ENCODE measurements around the gene ABCC11. TPM values are rescaled to one million over a fixed set of nuclear protein-coding genes. Genes with fewer than 3 reads are reported as not detected.
"Not testable (repeated sequence)": the region's sequence is repeated elsewhere in the genome, so short reads cannot be mapped to it uniquely, and the experiment has no call there.

ABCC11 gene
- total RNA-seq, 2 donors from 2014 or later = not detected

DNA sequence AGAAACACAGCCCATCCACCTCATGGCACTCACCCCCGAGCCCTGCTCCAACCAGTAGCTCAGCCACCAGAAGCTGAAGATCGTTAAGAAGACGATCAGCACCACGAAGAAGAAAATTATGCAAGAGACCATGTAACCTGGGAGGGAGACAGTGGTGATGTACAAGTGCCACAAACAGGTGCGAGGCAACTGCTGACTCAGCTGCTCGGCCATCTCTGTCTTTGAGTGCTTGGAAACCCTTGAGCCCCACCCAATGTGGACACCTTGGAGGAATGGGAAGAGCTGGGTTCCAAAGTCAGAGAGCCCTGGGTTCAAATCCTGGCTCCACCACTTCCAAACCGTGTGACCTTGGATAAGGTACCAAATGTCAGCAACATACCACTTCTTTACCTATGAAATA lies 53.5 kb downstream of the ABCC11 start:
- Histone ChIP-seq H3K27ac (no peak overlapping the region), H3K36me3 (no peaks in the 10 kb centered on the region), H3K4me1 (no peaks in the 10 kb centered on the region), H3K9me3 (no peaks in the 10 kb centered on the region), H3K27me3 (no peaks in the 10 kb centered on the region), H3K9ac (ENCODE audit: low read depth in 2 of 2, low read length in 2 of 2) (no peak overlapping the region), H3K4me3 (no peak overlapping the region)
- DNase-seq = no peak
- TF ChIP-seq, protein P1, sequence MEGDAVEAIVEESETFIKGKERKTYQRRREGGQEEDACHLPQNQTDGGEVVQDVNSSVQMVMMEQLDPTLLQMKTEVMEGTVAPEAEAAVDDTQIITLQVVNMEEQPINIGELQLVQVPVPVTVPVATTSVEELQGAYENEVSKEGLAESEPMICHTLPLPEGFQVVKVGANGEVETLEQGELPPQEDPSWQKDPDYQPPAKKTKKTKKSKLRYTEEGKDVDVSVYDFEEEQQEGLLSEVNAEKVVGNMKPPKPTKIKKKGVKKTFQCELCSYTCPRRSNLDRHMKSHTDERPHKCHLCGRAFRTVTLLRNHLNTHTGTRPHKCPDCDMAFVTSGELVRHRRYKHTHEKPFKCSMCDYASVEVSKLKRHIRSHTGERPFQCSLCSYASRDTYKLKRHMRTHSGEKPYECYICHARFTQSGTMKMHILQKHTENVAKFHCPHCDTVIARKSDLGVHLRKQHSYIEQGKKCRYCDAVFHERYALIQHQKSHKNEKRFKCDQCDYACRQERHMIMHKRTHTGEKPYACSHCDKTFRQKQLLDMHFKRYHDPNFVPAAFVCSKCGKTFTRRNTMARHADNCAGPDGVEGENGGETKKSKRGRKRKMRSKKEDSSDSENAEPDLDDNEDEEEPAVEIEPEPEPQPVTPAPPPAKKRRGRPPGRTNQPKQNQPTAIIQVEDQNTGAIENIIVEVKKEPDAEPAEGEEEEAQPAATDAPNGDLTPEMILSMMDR (IDR thresholded peaks at IDR 0.05) = no peak
- intact Hi-C loops (cut with DNase I) = no loop called here

DNA sequence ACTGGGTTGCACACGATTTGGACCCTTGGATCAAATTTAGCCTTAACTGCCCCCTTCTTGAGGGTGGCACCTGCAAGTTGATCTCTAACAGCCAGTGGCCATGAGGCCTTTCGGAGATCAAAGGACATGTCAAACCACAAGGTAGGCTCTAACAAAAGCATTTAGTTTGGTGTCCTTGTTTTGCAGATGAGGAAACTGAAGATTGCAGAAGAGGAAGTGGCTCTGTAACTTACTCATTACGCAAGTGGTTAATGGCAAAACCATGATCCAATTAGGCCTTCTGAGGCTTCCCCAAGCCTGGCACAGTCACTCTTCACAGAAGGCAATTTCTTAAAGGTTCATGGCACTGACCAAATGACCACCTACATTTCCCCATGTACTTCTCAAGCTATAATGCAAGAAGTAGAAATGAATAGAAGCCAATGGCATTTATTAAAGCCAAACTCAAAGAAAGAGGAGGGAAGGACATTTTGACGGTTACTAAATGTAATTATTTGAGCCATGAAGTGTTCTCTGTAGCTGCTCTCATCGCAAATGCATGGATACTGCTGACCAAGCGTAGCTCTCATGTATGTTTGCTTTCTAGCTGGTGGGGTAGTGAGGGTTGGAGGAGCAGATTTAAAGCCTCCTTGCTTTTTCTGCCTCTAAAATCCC lies 58.8 kb downstream of the ABCC11 start:
- intact Hi-C loops (cut with DNase I) = no loop called here

DNA sequence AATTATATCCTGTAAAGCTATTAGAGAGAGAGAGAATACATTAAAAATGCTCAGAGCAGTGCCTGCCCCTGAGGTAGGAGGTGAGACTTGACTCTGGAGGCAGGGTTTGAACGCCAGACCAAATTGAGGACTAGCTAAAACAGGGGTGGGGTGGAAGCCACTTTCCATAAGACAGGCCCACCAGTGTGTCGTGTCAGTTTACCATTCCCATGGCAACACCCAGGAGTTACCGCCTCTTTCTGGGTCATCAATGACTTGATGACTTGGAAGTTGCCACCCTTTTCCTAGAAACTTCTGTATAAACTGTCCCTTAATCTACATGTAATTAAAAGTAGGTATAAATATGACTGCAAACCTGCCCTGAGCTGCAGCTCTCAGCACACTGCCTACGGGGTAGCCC lies 59.6 kb downstream of the ABCC11 start:
- H3K36me3 ChIP-seq = no peaks in the 10 kb centered on the region
- DNase-seq = no peak

More for the DNA sequence above, 58.8 kb downstream of the ABCC11 start:
- TF ChIP-seq, protein P1 (IDR thresholded peaks at IDR 0.05) = no peak
- Histone ChIP-seq H3K27ac (no peak overlapping the region), H3K9me3 (no peaks in the 10 kb centered on the region), H3K27me3 (no peaks in the 10 kb centered on the region), H3K9ac (ENCODE audit: low read depth in 2 of 2, low read length in 2 of 2) (no peak overlapping the region), H3K4me3 (no peak overlapping the region), H3K4me1 (no peaks in the 10 kb centered on the region), H3K36me3 (no peaks in the 10 kb centered on the region)
- DNase-seq = no peak

DNA sequence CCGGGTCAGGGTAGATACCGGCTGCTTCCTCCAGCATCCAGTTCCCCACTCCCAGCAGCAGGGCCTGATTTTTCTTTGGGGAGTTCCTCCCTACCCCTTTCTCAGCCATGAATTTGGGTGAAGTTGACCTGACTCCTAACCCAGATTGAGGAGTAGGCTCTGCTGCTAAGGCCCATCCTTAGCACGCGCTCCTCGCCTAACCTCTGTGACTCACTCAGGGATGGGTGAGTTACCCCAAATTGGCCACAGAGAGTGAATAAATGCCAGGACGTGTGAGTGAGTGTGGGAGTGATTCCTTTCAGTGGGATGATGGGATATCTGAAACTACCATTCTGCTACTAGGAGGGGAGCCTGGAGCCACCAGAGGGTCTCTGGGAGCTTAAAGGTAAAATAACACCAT lies 62.7 kb downstream of the ABCC11 start:
- intact Hi-C loops (cut with DNase I) = no loop called here
- Histone ChIP-seq H3K27me3 (no peaks in the 10 kb centered on the region), H3K9me3 (no peaks in the 10 kb centered on the region), H3K9ac (ENCODE audit: low read depth in 2 of 2, low read length in 2 of 2) (no peak overlapping the region), H3K4me3 (no peak overlapping the region), H3K4me1 (no peaks in the 10 kb centered on the region), H3K27ac (no peak overlapping the region), H3K36me3 (no peaks in the 10 kb centered on the region)
- no peak for DNase-seq
- TF ChIP-seq, protein P1 (IDR thresholded peaks at IDR 0.05) = no peak

More for the DNA sequence above, 59.6 kb downstream of the ABCC11 start:
- H3K9ac ChIP-seq (ENCODE audit: low read depth in 2 of 2, low read length in 2 of 2) = no peak overlapping the region
- no peak overlapping the region for H3K4me3 ChIP-seq
- no peaks in the 10 kb centered on the region for H3K27me3 ChIP-seq
- no peak overlapping the region for H3K27ac ChIP-seq
- TF ChIP-seq, protein P1 (IDR thresholded peaks at IDR 0.05) = no peak
- no peaks in the 10 kb centered on the region for H3K9me3 ChIP-seq
- no peaks in the 10 kb centered on the region for H3K4me1 ChIP-seq
- intact Hi-C loops (cut with DNase I) = no loop called here

DNA sequence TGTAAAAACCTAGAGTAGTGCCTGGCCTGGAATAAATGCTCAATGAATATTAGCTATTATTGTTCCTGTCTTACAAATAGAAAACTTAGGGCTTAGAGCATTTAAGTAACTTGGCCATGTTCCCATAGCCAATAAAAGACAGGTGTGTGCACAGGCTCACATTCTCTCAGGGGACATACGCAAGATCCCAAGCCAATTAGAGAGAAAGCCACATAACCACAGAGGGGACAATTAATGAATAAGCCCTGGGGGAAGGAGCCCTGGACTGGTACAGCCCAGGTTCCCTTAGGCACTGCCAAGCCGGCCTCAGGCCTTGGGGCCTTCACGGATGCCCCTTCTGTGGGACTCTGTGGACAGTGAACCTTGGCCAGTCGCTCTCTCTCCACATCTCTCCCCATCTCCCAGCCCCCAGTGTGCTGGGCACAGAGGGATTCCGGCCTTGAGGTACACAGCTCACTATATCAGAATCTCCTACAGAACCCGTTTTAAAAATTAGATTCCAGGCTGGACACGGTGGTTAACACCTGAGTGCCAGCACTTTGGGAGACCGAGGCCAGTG lies 64.3 kb downstream of the ABCC11 start:
- TF ChIP-seq, protein P1 (IDR thresholded peaks at IDR 0.05) = no peak
- intact Hi-C loops (cut with DNase I) = no loop called here
- Histone ChIP-seq H3K9ac (ENCODE audit: low read depth in 2 of 2, low read length in 2 of 2) (no peak overlapping the region), H3K4me1 (no peaks in the 10 kb centered on the region), H3K27me3 (no peaks in the 10 kb centered on the region), H3K4me3 (no peak overlapping the region), H3K9me3 (no peaks in the 10 kb centered on the region), H3K36me3 (no peaks in the 10 kb centered on the region), H3K27ac (no peak overlapping the region)
- DNase-seq = no peak

DNA sequence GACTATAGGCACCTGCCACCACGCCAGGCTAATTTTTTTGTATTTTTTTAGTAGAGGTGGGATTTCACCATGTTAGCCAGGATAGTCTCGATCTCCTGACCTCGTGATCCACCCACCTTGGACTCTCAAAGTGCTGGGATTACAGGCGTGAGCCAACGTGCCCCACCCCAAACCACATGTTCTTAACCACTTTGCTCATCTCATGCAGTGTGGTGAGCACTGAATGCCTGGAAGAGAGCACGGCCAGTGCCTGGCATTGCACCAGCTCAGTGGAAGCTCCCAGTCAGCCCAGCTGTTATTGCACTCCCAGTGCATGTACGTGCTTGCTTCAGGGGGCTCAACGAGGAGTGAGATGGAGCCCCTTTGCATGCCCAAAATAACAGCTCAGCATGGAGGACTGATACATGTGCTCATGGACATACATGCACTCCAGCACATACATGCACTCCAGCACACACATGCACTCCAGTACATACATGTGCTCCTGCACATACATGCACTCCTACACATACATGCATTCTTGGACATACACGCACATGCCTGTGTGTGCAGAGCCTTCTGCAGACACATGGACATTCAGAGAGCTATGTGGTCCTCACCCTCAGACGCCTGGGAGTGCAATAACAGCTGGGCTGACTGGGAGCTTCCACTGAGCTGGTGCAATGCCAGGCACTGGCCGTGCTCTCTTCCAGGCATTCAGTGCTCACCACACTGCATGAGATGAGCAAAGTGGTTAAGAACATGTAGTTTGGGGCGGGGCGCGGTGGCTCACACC lies 65.4 kb downstream of the ABCC11 start:
- H3K27ac ChIP-seq; H3K4me3 ChIP-seq; DNase-seq; intact Hi-C loops (cut with DNase I); H3K27me3 ChIP-seq; H3K36me3 ChIP-seq; H3K4me1 ChIP-seq; H3K9ac ChIP-seq (ENCODE audit: low read depth in 2 of 2, low read length in 2 of 2); H3K9me3 ChIP-seq: not testable (repeated sequence)
